Fibroblast of villous mesenchyme (primary cell): ENCODE measurements around the gene ALK. TPM values are rescaled to one million over a fixed set of nuclear protein-coding genes. Genes with fewer than 3 reads are reported as not detected.

Experiments
- DNase-seq: peaks from one replicate; pipeline ENCODE4 v3.0.0-alpha.2; 2010; ENCODE audit warnings: low read depth
- H3K4me3 ChIP-seq: 2 replicates; pipeline ENCODE4 v1.5.1; 2011; ENCODE audit warnings: low read depth, mild to moderate bottlenecking, low read length
- CTCF ChIP-seq: IDR thresholded peaks from 2 replicates; pipeline ENCODE4 v1.5.1; 2012; ENCODE audit warnings: low read depth, mild to moderate bottlenecking, low read length; ENCODE audit not compliant: insufficient read depth
- total RNA-seq: library from RNA; depleted of rRNA; stranded (reverse); fragments of >200 nt; gene quantifications from 2 replicates; pipeline ENCODE4 v1.2.3, GENCODE V29; 2012

The ALK gene
- total RNA-seq, 1 donor = not detected

- no peak for TF ChIP-seq CTCF
- H3K4me3 ChIP-seq = no peak overlapping the region
- DNase-seq = peak; percentile 88
Observed at GRCh38 chr2:29165362-29166241, 755.8 kb downstream of the ALK start.

GRCh38 chr2:29164091-29164846 is 757.1 kb downstream of the ALK start:
- DNase-seq = no peak
- TF ChIP-seq CTCF = no peak
- H3K4me3 ChIP-seq = no peak overlapping the region

- no peak for DNase-seq
- no peak overlapping the region for H3K4me3 ChIP-seq
- TF ChIP-seq CTCF = no peak
Observed at GRCh38 chr2:29162204-29162928, 759.0 kb downstream of the ALK start.

GRCh38 chr2:29160184-29160583 is 761.2 kb downstream of the ALK start:
- no peak for TF ChIP-seq CTCF
- DNase-seq = no peak

GRCh38 chr2:29159125-29159524 is 762.3 kb downstream of the ALK start:
- no peak for TF ChIP-seq CTCF
- no peak for DNase-seq
- no peak overlapping the region for H3K4me3 ChIP-seq

More at GRCh38 chr2:29160184-29160583, 761.2 kb downstream of the ALK start:
- H3K4me3 ChIP-seq = no peak overlapping the region

GRCh38 chr2:29157131-29157530 is 764.3 kb downstream of the ALK start:
- no peak for TF ChIP-seq CTCF
- H3K4me3 ChIP-seq = no peak overlapping the region
- no peak for DNase-seq
